IPS DF 19.7 (cell line): ENCODE measurements around the gene SNTB2.
A peak's percentile ranks its signal among the peaks of the same experiment; 100 is the strongest.
"Not testable (repeated sequence)": the region's sequence is repeated elsewhere in the genome, so short reads cannot be mapped to it uniquely, and the experiment has no call there.

Source experiments
- DNase-seq: peaks from one replicate; pipeline ENCODE4 v3.0.0-alpha.2; 2013; ENCODE audit warnings: low read depth, low spot score

The SNTB2 gene

GRCh38 chr16:69186642-69187445 lies at the start of gene SNTB2:
SNTB2 (plus strand) TSS chr16:69187164; CDS start chr16:69187167, 3 bp downstream.
- DNase-seq = peak; percentile 71

GRCh38 chr16:69138608-69139007 lies 48.4 kb upstream of the SNTB2 start:
- DNase-seq = no peak

- DNase-seq = not testable (repeated sequence)
These were observed 47.5 kb upstream of the SNTB2 start for GRCh38 chr16:69139464-69139863.

- DNase-seq = no peak
These were observed 46.0 kb upstream of the SNTB2 start for GRCh38 chr16:69141014-69141413.

GRCh38 chr16:69141936-69142335 lies 45.0 kb upstream of the SNTB2 start:
- DNase-seq = no peak

GRCh38 chr16:69143116-69143515 lies 43.8 kb upstream of the SNTB2 start:
- DNase-seq = no peak

- no peak for DNase-seq
These were observed 41.3 kb upstream of the SNTB2 start for GRCh38 chr16:69145658-69146057.

GRCh38 chr16:69149621-69150020 lies 37.3 kb upstream of the SNTB2 start:
- DNase-seq = not testable (repeated sequence)

GRCh38 chr16:69150146-69150865 lies 36.7 kb upstream of the SNTB2 start:
- no peak for DNase-seq

- DNase-seq = no peak
These were observed 29.8 kb upstream of the SNTB2 start for GRCh38 chr16:69157196-69157595.

- DNase-seq = no peak
These were observed 26.8 kb upstream of the SNTB2 start for GRCh38 chr16:69160192-69160591.

- no peak for DNase-seq
These were observed 21.4 kb upstream of the SNTB2 start for GRCh38 chr16:69165584-69165983.

- no peak for DNase-seq
These were observed 20.6 kb upstream of the SNTB2 start for GRCh38 chr16:69166221-69166833.

- no peak for DNase-seq
These were observed 19.7 kb upstream of the SNTB2 start for GRCh38 chr16:69166946-69167930.

GRCh38 chr16:69169051-69169450 lies 17.9 kb upstream of the SNTB2 start:
- DNase-seq = no peak

GRCh38 chr16:69169607-69170352 lies 17.2 kb upstream of the SNTB2 start:
- no peak for DNase-seq

- no peak for DNase-seq
These were observed 15.5 kb upstream of the SNTB2 start for GRCh38 chr16:69171325-69172084.

GRCh38 chr16:69176033-69176800 lies 10.7 kb upstream of the SNTB2 start:
- DNase-seq = no peak
